Cardiac fibroblast (primary cell): ENCODE measurements around the gene FEM1C.
"Not testable (repeated sequence)": the region's sequence is repeated elsewhere in the genome, so short reads cannot be mapped to it uniquely, and the experiment has no call there.

Experiments used
- DNase-seq, 2 donors: peaks; one replicate each; pipeline versions ENCODE4 v3.0.0 to v3.0.0-alpha.2; 2010; ENCODE audit warnings: low read depth in 2 of 2
- H3K4me3 ChIP-seq, 2 donors: replicated peaks in 1 of 2; 1 replicate in 1 of 2; 2 replicates in 1 of 2; pipeline ENCODE4 v1.5.1; 2011; ENCODE audit warnings: low read depth in 2 of 2, low read length in 2 of 2, mild to moderate bottlenecking in 2 of 2, moderate library complexity in 1 of 2
- TF ChIP-seq, protein P1 (sequence below): IDR thresholded peaks from one replicate; pipeline ENCODE4 v1.5.1; 2011; ENCODE audit warnings: low read depth, mild to moderate bottlenecking, low read length, inconsistent platforms

Gene FEM1C

DNA sequence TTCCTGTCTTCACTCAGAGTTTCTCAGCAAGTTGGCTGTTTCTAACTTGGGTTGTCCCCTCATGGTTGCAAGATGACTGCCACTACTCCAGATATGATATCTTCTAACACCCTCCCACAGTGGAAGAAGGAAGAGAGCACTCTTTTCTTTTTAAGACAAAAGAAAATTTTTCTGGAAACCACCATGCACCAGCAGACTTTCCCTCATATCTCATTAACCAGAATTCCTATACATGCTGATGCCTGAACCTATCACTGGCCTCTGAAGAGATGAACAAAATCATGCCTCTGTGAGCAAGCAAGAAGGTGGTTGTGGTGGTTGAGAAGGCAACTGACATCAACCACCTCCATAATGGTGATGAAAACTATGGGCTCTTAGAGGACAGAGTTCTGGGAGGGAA, 56.8 kb downstream of the FEM1C start:
- DNase-seq: no peak
- H3K4me3 ChIP-seq: no peak overlapping the region
- TF ChIP-seq, protein P1, sequence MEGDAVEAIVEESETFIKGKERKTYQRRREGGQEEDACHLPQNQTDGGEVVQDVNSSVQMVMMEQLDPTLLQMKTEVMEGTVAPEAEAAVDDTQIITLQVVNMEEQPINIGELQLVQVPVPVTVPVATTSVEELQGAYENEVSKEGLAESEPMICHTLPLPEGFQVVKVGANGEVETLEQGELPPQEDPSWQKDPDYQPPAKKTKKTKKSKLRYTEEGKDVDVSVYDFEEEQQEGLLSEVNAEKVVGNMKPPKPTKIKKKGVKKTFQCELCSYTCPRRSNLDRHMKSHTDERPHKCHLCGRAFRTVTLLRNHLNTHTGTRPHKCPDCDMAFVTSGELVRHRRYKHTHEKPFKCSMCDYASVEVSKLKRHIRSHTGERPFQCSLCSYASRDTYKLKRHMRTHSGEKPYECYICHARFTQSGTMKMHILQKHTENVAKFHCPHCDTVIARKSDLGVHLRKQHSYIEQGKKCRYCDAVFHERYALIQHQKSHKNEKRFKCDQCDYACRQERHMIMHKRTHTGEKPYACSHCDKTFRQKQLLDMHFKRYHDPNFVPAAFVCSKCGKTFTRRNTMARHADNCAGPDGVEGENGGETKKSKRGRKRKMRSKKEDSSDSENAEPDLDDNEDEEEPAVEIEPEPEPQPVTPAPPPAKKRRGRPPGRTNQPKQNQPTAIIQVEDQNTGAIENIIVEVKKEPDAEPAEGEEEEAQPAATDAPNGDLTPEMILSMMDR: no peak

DNA sequence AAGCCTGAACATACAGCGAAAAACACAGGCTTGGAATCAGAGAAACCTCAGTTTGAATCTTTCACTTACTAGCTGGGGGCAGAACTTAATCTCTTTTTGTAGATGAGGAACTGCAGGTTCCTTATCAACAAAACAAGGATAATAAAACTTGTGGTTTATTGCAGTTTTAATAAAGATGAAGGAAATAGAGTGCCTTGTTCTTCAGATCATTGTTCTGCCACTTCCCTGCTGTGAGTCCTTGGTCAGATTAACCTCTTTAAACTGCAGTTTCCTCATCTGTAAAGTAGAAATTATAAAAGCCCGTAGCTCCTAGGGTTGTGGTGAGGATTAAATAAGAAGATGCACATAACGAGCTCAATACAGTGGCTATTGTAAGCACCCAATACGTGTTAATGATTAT, 57.4 kb downstream of the FEM1C start:
- H3K4me3 ChIP-seq: no peak overlapping the region
- TF ChIP-seq, protein P1: no peak
- DNase-seq: no peak

DNA sequence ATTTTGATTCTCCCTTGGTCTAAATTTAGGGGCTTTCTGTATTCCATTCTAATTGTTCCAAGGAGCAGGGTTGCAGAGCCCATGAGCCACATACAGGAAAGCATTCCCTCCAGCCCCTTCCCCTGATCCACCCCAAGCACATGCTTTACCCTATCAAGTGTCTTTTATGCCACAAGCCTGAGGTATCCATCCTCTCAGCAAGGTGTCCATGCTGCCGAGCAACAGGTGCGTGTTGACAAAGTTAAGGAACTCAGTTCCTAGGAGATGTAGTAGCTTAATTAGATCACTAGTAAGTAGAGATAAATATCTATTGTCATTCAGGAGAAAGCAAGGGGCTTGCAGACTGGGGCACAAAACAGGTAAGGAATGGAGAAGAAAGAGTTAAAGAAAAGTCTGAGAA, 57.8 kb downstream of the FEM1C start:
- no peak overlapping the region for H3K4me3 ChIP-seq
- no peak for DNase-seq
- TF ChIP-seq, protein P1: no peak

DNA sequence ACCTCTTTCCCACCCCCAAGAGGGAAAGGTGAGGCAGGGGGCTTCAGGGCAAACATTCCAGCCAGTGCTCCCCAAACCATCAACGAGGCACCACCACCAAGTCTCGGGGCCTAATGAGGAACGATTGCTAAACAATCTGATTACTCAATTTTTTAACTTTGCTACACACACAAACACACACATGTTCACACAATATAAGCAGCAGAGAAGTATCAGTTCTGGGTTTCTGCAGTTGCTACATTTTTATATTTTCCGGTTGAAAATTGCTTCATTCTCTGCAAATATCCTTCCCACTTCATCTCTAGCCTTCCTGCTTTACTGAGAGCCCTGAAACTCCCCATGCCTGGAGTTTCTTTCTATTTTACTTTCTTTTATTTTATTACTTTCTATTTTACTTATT, 60.2 kb downstream of the FEM1C start:
- DNase-seq: no peak
- H3K4me3 ChIP-seq: no peak overlapping the region
- TF ChIP-seq, protein P1: no peak

DNA sequence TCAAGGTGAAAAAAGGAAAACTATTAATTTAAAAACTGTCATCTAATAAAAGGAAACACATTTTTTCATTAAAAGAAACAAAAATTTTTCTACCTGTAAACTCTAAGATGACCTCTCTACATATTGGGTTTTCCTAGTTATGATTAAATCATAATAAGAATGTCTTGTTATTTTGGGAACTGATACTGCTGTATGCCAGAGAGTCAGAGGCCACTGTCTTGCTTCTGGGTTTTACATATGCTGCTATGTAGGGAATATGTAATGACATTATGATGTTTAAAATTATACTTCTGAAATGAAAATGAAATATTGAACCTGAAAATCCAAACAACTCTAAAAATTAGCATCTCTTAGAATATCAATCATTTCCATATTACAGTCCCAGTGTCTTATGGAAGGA, 63.7 kb downstream of the FEM1C start:
- no peak for DNase-seq
- no peak overlapping the region for H3K4me3 ChIP-seq
- TF ChIP-seq, protein P1: no peak

DNA sequence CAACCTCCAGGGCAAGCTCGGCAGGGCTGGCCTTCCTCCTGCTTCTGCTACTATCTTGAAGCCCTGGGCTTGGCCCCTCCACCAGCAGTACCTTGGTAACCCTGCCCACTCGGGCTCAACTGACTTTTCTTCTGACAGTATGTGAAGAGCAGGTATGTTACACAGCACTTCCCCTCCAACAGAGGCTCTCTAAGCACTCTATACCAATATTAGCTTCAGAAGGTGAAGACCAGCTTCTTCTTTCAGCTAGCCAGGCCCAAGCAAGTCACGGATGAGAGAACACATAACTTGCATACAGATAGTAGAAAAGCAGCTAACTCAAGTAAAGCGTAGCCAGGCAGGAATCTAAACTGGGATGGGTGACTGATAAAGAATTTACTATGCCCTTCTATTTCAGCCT, 64.3 kb downstream of the FEM1C start:
- TF ChIP-seq, protein P1: no peak
- no peak overlapping the region for H3K4me3 ChIP-seq
- no peak for DNase-seq

DNA sequence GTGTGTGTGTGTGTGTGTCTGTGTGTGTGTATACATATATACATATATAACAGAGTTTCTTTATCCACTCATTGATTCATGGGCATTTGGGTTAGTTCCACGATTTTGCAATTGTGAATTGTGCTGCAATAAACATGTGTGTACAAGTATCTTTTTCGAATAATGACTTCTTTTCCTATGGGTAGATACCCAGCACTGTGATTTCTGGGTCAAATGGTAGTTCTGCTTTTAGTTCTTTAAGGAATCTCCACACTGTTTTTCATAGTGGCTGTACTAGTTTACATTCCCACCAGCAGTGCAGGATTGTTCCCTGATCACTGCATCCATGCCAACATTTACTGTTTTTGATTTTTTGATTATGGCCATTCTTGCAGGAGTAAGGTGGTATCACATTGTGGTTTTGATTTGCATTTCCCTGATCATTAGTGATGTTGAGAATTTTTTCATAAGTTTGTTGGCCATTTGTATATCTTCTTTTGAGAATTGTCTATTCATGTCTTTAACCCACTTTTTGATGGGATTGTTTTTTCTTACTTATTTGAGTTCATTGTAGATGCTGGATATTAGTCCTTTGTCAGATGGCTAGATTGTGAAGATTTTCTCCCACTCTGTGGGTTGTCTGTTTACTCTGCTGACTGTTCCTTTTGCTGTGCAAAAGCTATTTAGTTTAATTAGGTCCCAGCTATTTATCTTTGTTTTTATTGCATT, 65.3 kb downstream of the FEM1C start:
- DNase-seq, H3K4me3 ChIP-seq: not testable (repeated sequence)
